GDM1 (cell line): Measurements from ENCODE around the gene CR2.
"Not testable (repeated sequence)": the region's sequence is repeated elsewhere in the genome, so short reads cannot be mapped to it uniquely, and the experiment has no call there.

ENCODE experiments used
- DNase-seq: peaks from one replicate; lab custom pipeline; 2025; lab: John Stamatoyannopoulos, UW

Gene CR2

DNA sequence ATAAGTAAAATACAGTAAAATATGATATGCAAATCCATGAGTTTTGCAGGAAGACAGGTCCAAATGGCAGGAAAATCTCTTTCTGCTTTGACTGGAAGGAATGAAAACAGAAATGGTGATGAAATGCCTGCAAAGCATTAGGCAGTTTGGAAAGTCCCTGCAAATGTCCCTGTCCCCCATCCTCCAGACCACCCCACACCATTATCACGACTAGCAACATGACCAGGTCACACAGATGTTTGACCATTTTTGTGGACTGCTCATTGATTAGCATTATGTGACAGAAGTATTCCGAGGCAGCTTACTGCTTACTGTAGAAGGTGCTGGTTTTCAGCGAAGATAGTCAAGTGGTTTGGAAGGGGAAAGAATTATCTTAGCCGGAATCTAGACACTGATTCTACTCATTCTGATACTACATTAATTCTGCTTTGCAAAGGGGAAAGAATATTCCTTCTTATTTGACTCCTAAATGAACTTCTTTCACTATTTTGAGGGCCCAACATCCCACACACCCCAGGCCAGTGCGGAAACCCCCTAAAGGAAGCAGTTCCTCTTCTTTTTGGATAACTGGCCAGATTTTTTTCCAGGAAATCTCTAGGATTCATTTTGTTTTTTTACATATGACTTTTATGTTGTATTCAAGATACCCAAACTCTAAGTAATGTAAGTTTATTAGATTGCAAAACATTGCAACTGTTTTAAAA, 9.5 kb upstream of the CR2 start:
- no peak for DNase-seq

GRCh38 chr1:207453710-207454045, 450 bp upstream of the CR2 start:
- no peak for DNase-seq

DNA sequence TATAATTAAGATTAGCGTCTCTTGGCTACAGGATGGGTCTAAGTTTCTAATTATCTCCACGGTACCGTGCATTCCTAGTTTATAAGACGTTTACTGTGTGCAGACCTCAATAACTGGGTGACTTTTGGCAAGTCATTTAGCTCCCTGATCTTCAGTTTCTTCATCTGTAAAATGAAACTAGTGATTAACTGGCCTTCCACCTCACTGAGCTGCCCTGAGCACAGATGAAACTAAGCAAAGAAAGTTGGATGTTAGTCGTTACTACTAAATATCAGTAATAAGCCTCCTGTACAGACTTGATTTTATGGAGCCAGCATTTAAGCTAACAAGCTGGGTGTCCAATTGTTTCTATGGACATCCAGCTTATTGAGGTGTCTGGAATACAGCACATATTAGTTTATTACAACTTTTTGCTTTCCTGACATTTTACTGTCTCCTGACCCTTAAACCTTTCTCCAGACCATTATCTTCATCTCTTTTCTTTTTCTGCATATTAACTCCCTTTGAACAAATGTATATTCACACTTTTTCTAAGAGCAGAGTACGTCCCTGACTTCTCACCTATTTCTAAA, 1.1 kb downstream of the CR2 start:
- DNase-seq = no peak

GRCh38 chr1:207458414-207458813, 4.3 kb downstream of the CR2 start:
- no peak for DNase-seq

GRCh38 chr1:207459008-207459407, 4.9 kb downstream of the CR2 start:
- DNase-seq = no peak

- DNase-seq = no peak
Observed at GRCh38 chr1:207461649-207462048, 7.5 kb downstream of the CR2 start.

DNA sequence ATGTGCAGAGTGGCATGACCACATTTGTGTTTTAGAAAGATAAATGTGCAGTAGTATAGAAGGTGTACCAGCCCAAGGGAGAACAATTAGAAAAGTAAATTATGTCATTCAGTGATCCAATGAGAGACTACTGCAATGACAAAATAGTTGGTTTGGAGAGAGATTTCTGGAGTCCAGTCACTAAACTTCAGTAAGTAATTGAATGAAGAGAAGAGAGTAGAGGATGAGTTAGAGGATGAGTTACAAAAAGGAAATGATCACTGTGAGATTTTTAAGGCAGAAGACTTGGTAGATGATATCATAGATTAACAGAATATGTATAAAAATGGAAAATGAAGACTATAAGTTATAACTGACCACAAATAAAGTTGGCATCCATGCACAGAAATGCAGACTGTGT, 8.4 kb downstream of the CR2 start:
- no peak for DNase-seq

GRCh38 chr1:207463021-207463420, 8.9 kb downstream of the CR2 start:
- no peak for DNase-seq

DNA sequence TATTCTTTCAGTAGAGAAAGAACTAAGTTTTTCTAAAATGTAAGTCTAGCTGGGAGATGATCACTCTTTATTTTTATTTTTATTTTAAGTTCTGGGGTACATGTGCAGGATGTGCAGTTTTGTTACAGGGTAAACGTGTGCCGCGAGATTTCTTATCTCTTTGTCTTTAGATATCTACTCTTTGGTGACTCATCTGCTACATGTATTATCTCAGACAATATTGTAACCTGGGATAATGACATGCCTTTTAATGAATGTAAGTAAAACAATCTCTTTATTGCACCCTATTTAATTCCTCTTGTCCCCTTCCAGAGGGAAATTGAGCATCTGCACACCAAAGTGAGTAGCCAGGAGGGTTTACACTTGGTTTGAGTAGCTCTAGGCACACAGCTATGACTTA, 9.4 kb downstream of the CR2 start:
- DNase-seq = no peak

DNA sequence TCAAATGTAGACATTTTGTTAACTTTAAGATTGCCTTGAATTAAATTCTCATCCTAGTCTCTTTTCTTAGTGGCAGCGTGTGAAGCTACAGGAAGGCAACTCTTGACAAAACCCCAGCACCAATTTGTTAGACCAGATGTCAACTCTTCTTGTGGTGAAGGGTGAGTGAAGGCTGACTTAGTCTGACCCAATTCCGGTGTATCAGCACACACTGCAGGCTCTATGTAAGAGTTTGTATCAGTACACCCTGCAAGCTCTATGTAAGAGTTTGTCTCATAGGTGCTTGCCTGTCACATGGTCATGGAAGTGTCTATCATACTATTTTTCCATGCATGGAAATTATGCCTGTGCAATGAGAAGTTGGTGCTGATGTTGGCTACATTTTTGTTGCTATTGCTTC, 16.8 kb downstream of the CR2 start:
- DNase-seq = no peak

GRCh38 chr1:207474210-207474609, 20.1 kb downstream of the CR2 start:
- DNase-seq = no peak

- no peak for DNase-seq
Observed at GRCh38 chr1:207486198-207486597, 32.1 kb downstream of the CR2 start.

GRCh38 chr1:207487636-207488035, 33.5 kb downstream of the CR2 start:
- no peak for DNase-seq

GRCh38 chr1:207493212-207493611, 39.1 kb downstream of the CR2 start:
- DNase-seq = no peak

- DNase-seq = no peak
Observed at GRCh38 chr1:207494171-207494570, 40.0 kb downstream of the CR2 start.

- not testable (repeated sequence) for DNase-seq
Observed at GRCh38 chr1:207495281-207495680, 41.2 kb downstream of the CR2 start.

GRCh38 chr1:207495801-207496792, 42.0 kb downstream of the CR2 start, which contains the start of gene CR1:
Gene CR1 (plus strand): TSS chr1:207496157. CDS start chr1:207496268, 111 bp downstream.
- no peak for DNase-seq

GRCh38 chr1:207497941-207498340, 43.8 kb downstream of the CR2 start:
- DNase-seq = no peak

- peak; percentile 24 for DNase-seq
Observed at GRCh38 chr1:207499573-207499972, 45.4 kb downstream of the CR2 start.

GRCh38 chr1:207500306-207500705, 46.2 kb downstream of the CR2 start:
- no peak for DNase-seq

DNA sequence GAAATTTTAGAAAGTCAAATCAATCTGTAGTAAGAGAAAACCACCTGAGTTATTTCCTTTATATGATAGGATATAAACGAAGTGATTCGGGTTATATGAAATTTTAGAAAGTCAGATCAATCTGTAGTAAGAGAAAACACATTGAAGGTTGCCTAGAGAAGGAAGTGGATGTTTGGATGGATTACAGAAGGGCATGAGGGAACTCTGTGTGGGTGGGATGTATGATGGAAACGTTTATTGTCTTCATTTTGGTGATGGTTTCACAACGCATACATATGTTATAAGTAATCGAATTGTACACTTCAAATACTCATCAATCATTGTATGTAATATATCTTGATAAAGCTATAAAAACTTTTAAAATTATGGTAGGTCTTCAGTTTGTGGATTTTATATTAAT, 46.9 kb downstream of the CR2 start:
- DNase-seq = no peak

DNA sequence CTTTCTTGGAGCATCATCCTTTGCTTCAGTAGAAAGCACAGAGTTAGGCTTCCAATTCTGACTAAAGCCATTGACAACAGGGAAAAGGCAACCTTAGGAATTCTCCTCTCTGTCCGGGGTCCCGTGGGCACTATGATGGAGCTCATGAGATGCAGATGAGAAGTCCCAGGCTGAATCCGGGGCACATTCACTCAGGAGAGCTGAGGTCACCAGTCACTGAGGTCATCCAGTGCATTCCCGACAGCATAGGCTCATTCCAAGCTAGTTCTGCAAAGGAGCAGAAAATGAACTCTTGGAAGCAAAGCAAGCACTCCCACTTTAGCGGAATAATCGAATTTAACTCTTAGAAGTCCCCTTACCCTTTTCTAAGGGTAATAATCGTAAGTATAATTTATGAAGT, 48.6 kb downstream of the CR2 start:
- no peak for DNase-seq

GRCh38 chr1:207503950-207504349, 49.8 kb downstream of the CR2 start:
- no peak for DNase-seq
